MCF 10A (cell line): ENCODE measurements around the gene ERC2. TPM values are rescaled to one million over a fixed set of nuclear protein-coding genes. Genes with fewer than 3 reads are reported as not detected.
A peak's percentile ranks its signal among the peaks of the same experiment; 100 is the strongest.

Experiments used
- BruUV-seq: library from RNA; stranded (reverse); fragments of 400-500 nt; replicated peaks from 2 replicates; lab custom pipeline; 2021; lab: Mats Ljungman, UMichigan
- CTCF ChIA-PET: fragments of 300-600 bp; sonication (Branson Sonifier 250); formaldehyde crosslinking; extraction: SDS; loops from one replicate; lab custom pipeline; 2021; ENCODE audit warnings: antibody characterized with exemption, inconsistent platforms; lab: Yijun Ruan, JAX
- POLR2A ChIA-PET: fragments of 300-600, 350-650 bp; sonication (Branson Sonifier 250); formaldehyde crosslinking; extraction: SDS; loops from one replicate; lab custom pipeline; 2020; ENCODE audit warnings: antibody characterized with exemption, inconsistent platforms; lab: Yijun Ruan, JAX
- DNase-seq: peaks from one replicate; pipeline ENCODE4 v3.0.0-alpha.2; 2018; ENCODE audit not compliant: unreplicated experiment
- H3K27ac Mint-ChIP-seq: one replicate; pipeline ENCODE4 v1.8.0; 2022; ENCODE audit warnings: mild to moderate bottlenecking, low read depth, mixed read lengths; ENCODE audit not compliant: unreplicated experiment
- H3K27me3 Mint-ChIP-seq: one replicate; pipeline ENCODE4 v1.8.0; 2022; ENCODE audit warnings: mixed read lengths; ENCODE audit not compliant: insufficient read depth, unreplicated experiment
- H3K36me3 Mint-ChIP-seq: one replicate; pipeline ENCODE4 v1.8.0; 2022; ENCODE audit warnings: mild to moderate bottlenecking, moderate library complexity, mixed read lengths; ENCODE audit not compliant: insufficient read depth, unreplicated experiment
- H3K4me1 Mint-ChIP-seq: one replicate; pipeline ENCODE4 v1.8.0; 2022; ENCODE audit warnings: mixed read lengths; ENCODE audit not compliant: insufficient read depth, unreplicated experiment
- H3K4me3 Mint-ChIP-seq: one replicate; pipeline ENCODE4 v1.8.0; 2022; ENCODE audit warnings: mild to moderate bottlenecking, moderate library complexity, mixed read lengths; ENCODE audit not compliant: unreplicated experiment
- H3K9me3 Mint-ChIP-seq: one replicate; pipeline ENCODE4 v1.8.0; 2022; ENCODE audit warnings: mixed read lengths; ENCODE audit not compliant: unreplicated experiment
- CTCF ChIP-seq: fragments of 200-600 bp; IDR thresholded peaks from one replicate; pipeline ENCODE4 v1.8.0; 2022; ENCODE audit warnings: antibody characterized with exemption, mild to moderate bottlenecking; ENCODE audit not compliant: unreplicated experiment
- intact Hi-C: fragments of 100-400 bp; cut with micrococcal nuclease; formaldehyde crosslinking; loops from 2 replicates; pipeline ENCODE4 v1.14.1; 2022
- total RNA-seq: library from RNA; stranded (reverse); gene quantifications from 2 replicates; pipeline ENCODE4 v1.2.3, GENCODE V29; 2022

ERC2 gene
- total RNA-seq, 1 experiment from 2014 or later: 0.42 TPM

DNA sequence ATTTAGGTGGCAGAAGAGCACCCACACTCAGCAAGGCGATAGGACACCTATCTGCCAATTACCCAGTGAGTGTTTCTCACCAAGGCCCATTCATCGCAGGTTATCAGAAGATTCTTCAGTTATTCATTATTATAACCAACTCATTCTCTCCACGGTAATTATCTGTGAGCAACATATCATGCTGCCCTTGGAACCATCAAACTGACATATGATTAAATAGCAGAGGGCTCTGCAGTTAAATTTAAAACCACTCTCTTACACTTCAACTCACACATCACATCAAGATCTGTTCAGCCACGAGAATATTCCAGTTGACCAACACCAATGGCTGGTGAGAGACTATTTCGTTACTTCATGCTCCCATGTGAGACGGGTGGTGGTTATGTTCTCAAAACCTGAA is 489.3 kb downstream of the ERC2 start:
- DNase-seq: no peak
- no peak for TF ChIP-seq CTCF
- Mint-ChIP-seq H3K4me1 (no peaks in the 10 kb centered on the region), H3K9me3 (no peaks in the 10 kb centered on the region), H3K27ac (no peak overlapping the region), H3K4me3 (no peak overlapping the region), H3K27me3 (no peaks in the 10 kb centered on the region), H3K36me3 (no peaks in the 10 kb centered on the region)
- CTCF ChIA-PET: interaction anchor here (0.6 kb wide), 1 partner anchor 10 kb away, joined by 5 read pairs; no protein-coding TSS in a partner anchor
- intact Hi-C loops: no loop called here
- POLR2A ChIA-PET: no interaction called here
- no TSS peak for BruUV-seq

GRCh38 chr3:55974421-55975165 is 493.7 kb downstream of the ERC2 start:
- ChIA-PET POLR2A (interaction anchor here (0.6 kb wide), 1 partner anchor 290 kb away, joined by 4 read pairs; no protein-coding TSS in a partner anchor), CTCF (interaction anchor here (1.1 kb wide), 1 partner anchor 209 kb away, joined by 3 read pairs; no protein-coding TSS in a partner anchor)
- H3K9me3 Mint-ChIP-seq: no peaks in the 10 kb centered on the region
- BruUV-seq: no TSS peak
- no peak overlapping the region for H3K4me3 Mint-ChIP-seq
- intact Hi-C loops: no loop called here
- TF ChIP-seq CTCF: no peak
- H3K27me3 Mint-ChIP-seq: no peaks in the 10 kb centered on the region
- DNase-seq: no peak
- no peaks in the 10 kb centered on the region for H3K4me1 Mint-ChIP-seq
- H3K36me3 Mint-ChIP-seq: no peaks in the 10 kb centered on the region
- no peak overlapping the region for H3K27ac Mint-ChIP-seq

DNA sequence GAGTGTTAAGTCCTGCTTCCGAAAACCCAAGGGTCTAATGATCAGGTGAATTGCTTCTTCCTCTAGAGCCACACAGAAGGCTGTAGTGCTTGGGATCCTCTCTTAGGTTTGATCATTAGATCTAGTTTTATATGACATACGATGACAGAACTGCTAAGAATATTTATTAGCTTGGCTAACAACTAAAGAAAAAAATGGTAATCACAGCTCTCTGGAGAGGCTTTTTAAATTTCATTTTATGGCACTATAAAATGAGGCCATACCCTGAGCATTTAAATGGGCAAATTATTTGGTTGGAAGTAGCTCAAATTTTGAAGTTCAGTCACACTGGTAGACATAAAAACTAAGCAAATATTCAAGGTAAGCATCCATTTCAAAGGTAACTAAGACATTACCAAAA is 498.6 kb downstream of the ERC2 start:
- H3K4me3 Mint-ChIP-seq: no peak overlapping the region
- no peaks in the 10 kb centered on the region for H3K27me3 Mint-ChIP-seq
- ChIA-PET POLR2A (no interaction called here), CTCF (no interaction called here)
- H3K36me3 Mint-ChIP-seq: no peaks in the 10 kb centered on the region
- no peaks in the 10 kb centered on the region for H3K9me3 Mint-ChIP-seq
- intact Hi-C loops: no loop called here
- H3K4me1 Mint-ChIP-seq: peaks cover 13% of the 10 kb centered on the region
- TF ChIP-seq CTCF: no peak
- H3K27ac Mint-ChIP-seq: no peak overlapping the region
- BruUV-seq: no TSS peak
- no peak for DNase-seq

DNA sequence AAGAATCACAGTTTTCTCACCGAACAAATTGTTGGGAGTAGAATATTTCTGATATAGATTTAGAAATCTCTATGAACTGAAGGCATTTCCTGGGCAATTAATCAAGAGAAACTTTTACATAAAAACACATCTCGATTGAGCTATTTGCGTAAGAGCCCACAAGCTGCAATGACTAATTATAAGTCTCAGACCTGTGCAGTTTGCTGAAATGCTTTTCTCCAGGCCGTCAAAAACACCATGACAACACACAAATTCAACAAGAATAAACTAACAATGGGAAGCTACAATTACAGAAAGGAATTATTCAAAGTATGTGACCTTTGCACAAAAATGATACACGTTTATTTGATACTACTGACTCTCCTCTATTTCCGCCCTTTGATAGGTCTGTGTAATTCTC is 499.9 kb downstream of the ERC2 start:
- POLR2A ChIA-PET: interaction anchor here (0.7 to 1.3 kb wide), 2 partner anchors 37 to 425 kb away, joined by 3 read pairs; no protein-coding TSS in a partner anchor
- no peaks in the 10 kb centered on the region for H3K9me3 Mint-ChIP-seq
- peak overlapping the region; percentile 28 for H3K27ac Mint-ChIP-seq
- DNase-seq: peak; percentile 73
- CTCF ChIA-PET: interaction anchor here (0.6 to 1.0 kb wide), 4 partner anchors 10 to 481 kb away, joined by 3 to 5 read pairs (median 4); partner anchors contain the start of gene WNT5A
- TF ChIP-seq CTCF: no peak
- peaks cover 13% of the 10 kb centered on the region for H3K4me1 Mint-ChIP-seq
- H3K4me3 Mint-ChIP-seq: no peak overlapping the region
- no TSS peak for BruUV-seq
- intact Hi-C loops: no loop called here
- H3K36me3 Mint-ChIP-seq: no peaks in the 10 kb centered on the region
- H3K27me3 Mint-ChIP-seq: no peaks in the 10 kb centered on the region
